CD4-positive, alpha-beta T cell treated with Interleukin-17A for 1 hour (primary cell): ENCODE measurements around the gene AKAP6.

Experiments used
- DNase-seq: peaks from one replicate; pipeline ENCODE4 v3.0.0-alpha.2; 2020

The AKAP6 gene

GRCh38 chr14:32633224-32633859 lies 304.2 kb downstream of the AKAP6 start:
- no peak for DNase-seq

- DNase-seq: no peak
Observed at GRCh38 chr14:32633930-32634329, 304.8 kb downstream of the AKAP6 start.

GRCh38 chr14:32635061-32635719 lies 306.1 kb downstream of the AKAP6 start:
- no peak for DNase-seq

GRCh38 chr14:32637582-32637981 lies 308.5 kb downstream of the AKAP6 start:
- no peak for DNase-seq

- DNase-seq: no peak
Observed at GRCh38 chr14:32639208-32639607, 310.1 kb downstream of the AKAP6 start.

- no peak for DNase-seq
Observed at GRCh38 chr14:32645551-32645950, 316.5 kb downstream of the AKAP6 start.

GRCh38 chr14:32648434-32648833 lies 319.3 kb downstream of the AKAP6 start:
- no peak for DNase-seq

- no peak for DNase-seq
Observed at GRCh38 chr14:32650030-32650429, 320.9 kb downstream of the AKAP6 start.

- DNase-seq: no peak
Observed at GRCh38 chr14:32650665-32651064, 321.6 kb downstream of the AKAP6 start.

- DNase-seq: no peak
Observed at GRCh38 chr14:32654106-32654505, 325.0 kb downstream of the AKAP6 start.

GRCh38 chr14:32656601-32657000 lies 327.5 kb downstream of the AKAP6 start:
- no peak for DNase-seq

GRCh38 chr14:32657081-32657480 lies 328.0 kb downstream of the AKAP6 start:
- DNase-seq: peak; percentile 8

- DNase-seq: no peak
Observed at GRCh38 chr14:32661216-32661615, 332.1 kb downstream of the AKAP6 start.

- DNase-seq: no peak
Observed at GRCh38 chr14:32662211-32662610, 333.1 kb downstream of the AKAP6 start.

- DNase-seq: no peak
Observed at GRCh38 chr14:32666308-32666707, 337.2 kb downstream of the AKAP6 start.

GRCh38 chr14:32667287-32667686 lies 338.2 kb downstream of the AKAP6 start:
- DNase-seq: no peak

- DNase-seq: no peak
Observed at GRCh38 chr14:32667791-32668190, 338.7 kb downstream of the AKAP6 start.

- no peak for DNase-seq
Observed at GRCh38 chr14:32669391-32669790, 340.3 kb downstream of the AKAP6 start.

- DNase-seq: no peak
Observed at GRCh38 chr14:32675433-32675832, 346.3 kb downstream of the AKAP6 start.

GRCh38 chr14:32677129-32677780 lies 348.2 kb downstream of the AKAP6 start:
- no peak for DNase-seq

- DNase-seq: no peak
Observed at GRCh38 chr14:32678088-32678487, 349.0 kb downstream of the AKAP6 start.

- no peak for DNase-seq
Observed at GRCh38 chr14:32679927-32680612, 351.0 kb downstream of the AKAP6 start.

GRCh38 chr14:32681598-32681997 lies 352.5 kb downstream of the AKAP6 start:
- no peak for DNase-seq

GRCh38 chr14:32682214-32682613 lies 353.1 kb downstream of the AKAP6 start:
- DNase-seq: no peak
